ENCODE data around the gene HOXB3.

GRCh38 chr17:48502901-48503300 is 87.1 kb downstream of the HOXB3 start:
- TF ChIP-seq CTCF (IDR thresholded peaks at IDR 0.05 in 8 of 11, conservative IDR thresholded peaks at IDR 0.05 in 3 of 11) (no peak), POLR2AphosphoS5 (IDR thresholded peaks at IDR 0.05) (no peak)

Measured in spleen (tissue), 7 donors.